ENCODE results near the gene CIROP.

Gene CIROP

GRCh38 chr14:23104070-23104590 lies 659 bp downstream of the CIROP start:
- TF ChIP-seq CTCF (conservative IDR thresholded peaks at IDR 0.05), result no peak
- no peak overlapping the region for H3K27ac ChIP-seq

- H3K27ac ChIP-seq, result no peak overlapping the region
- TF ChIP-seq CTCF (conservative IDR thresholded peaks at IDR 0.05), result no peak
- no peak for TF ChIP-seq ZFX (IDR thresholded peaks at IDR 0.05)
Observed at GRCh38 chr14:23103581-23103980, 1.2 kb downstream of the CIROP start.

GRCh38 chr14:23102801-23103200 lies 2.0 kb downstream of the CIROP start:
- TF ChIP-seq ZFX (IDR thresholded peaks at IDR 0.05), result no peak
- no peak overlapping the region for H3K27ac ChIP-seq

GRCh38 chr14:23101986-23102625 lies 2.7 kb downstream of the CIROP start:
- no peak overlapping the region for H3K27ac ChIP-seq
- TF ChIP-seq CTCF (conservative IDR thresholded peaks at IDR 0.05) (no peak), ZFX (IDR thresholded peaks at IDR 0.05) (no peak)

GRCh38 chr14:23101213-23101970 lies 3.4 kb downstream of the CIROP start:
- H3K27ac ChIP-seq, result no peak overlapping the region
- no peak for TF ChIP-seq ZFX (IDR thresholded peaks at IDR 0.05)
- no peak for TF ChIP-seq CTCF (conservative IDR thresholded peaks at IDR 0.05)

- H3K27ac ChIP-seq, result no peak overlapping the region
- TF ChIP-seq ZFX (IDR thresholded peaks at IDR 0.05), result no peak
- TF ChIP-seq CTCF (conservative IDR thresholded peaks at IDR 0.05), result no peak
Observed at GRCh38 chr14:23099212-23099861, 5.5 kb downstream of the CIROP start.

GRCh38 chr14:23097786-23098185 lies 7.0 kb downstream of the CIROP start:
- TF ChIP-seq CTCF (conservative IDR thresholded peaks at IDR 0.05), result no peak
- TF ChIP-seq ZFX (IDR thresholded peaks at IDR 0.05), result no peak

More at GRCh38 chr14:23097786-23098185, 7.0 kb downstream of the CIROP start:
- H3K27ac ChIP-seq, result no peak overlapping the region
